Heart right ventricle (tissue), 16 donors: ENCODE measurements around the gene SAP130. TPM values are rescaled to one million over a fixed set of nuclear protein-coding genes. Genes with fewer than 3 reads are reported as not detected.

Source experiments
- ATAC-seq, 8 donors: fragments of 200-7000 bp; cut with Tn5 transposase; one replicate each; pipeline ENCODE4 v1.9.1; 2020; ENCODE audit warnings: mild to moderate bottlenecking in 8 of 8, moderate library complexity in 8 of 8, moderate number of reproducible peaks in 1 of 8
- DNase-seq, 2 donors: peaks; one replicate each; pipeline ENCODE4 v3.0.0-alpha.2; 2020
- H3K27ac ChIP-seq, 10 donors: fragments of 200-600 bp; sonication (generic) in 2 of 10; one replicate each; pipeline versions ENCODE4 v1.5.0 to v1.8.0; 2020 to 2022; ENCODE audit warnings: mild to moderate bottlenecking in 3 of 10
- H3K27me3 ChIP-seq, 7 donors: fragments of 200-600 bp; one replicate each; pipeline ENCODE4 v1.8.0; 2021 to 2022; ENCODE audit warnings: mild to moderate bottlenecking in 2 of 7
- H3K36me3 ChIP-seq, 9 donors: fragments of 200-600 bp; sonication (generic) in 1 of 9; one replicate each; pipeline versions ENCODE4 v1.5.0 to v1.8.0; 2020 to 2022; ENCODE audit warnings: mild to moderate bottlenecking in 2 of 9
- H3K4me1 ChIP-seq, 9 donors: fragments of 200-600 bp; sonication (generic) in 1 of 9; one replicate each; pipeline versions ENCODE4 v1.5.0 to v1.8.0; 2020 to 2022; ENCODE audit warnings: mild to moderate bottlenecking in 4 of 9
- H3K4me3 ChIP-seq, 10 donors: fragments of 200-600 bp; sonication (generic) in 2 of 10; one replicate each; pipeline versions ENCODE4 v1.5.0 to v1.8.0; 2020 to 2022; ENCODE audit warnings: mild to moderate bottlenecking in 7 of 10, moderate library complexity in 2 of 10
- H3K9me3 ChIP-seq, 11 donors: fragments of 200-600 bp in 10 of 11; sonication (generic) in 2 of 11; one replicate each; pipeline versions ENCODE4 v1.5.0 to v1.8.0; 2013 to 2022; ENCODE audit warnings: mild to moderate bottlenecking in 2 of 11, control low read depth in 1 of 11, moderate library complexity in 1 of 11
- WGBS, 2 donors: extraction: QIAGEN DNeasy Blood & Tissue Kit; methylation state at CpG; one replicate each; pipeline ENCODE4 v1.1.7; 2013; ENCODE audit warnings: inconsistent platforms in 1 of 2; 5-methylcytosine and 5-hydroxymethylcytosine counted together
- intact Hi-C, 10 donors: fragments of 100-400 bp; cut with DNase I; formaldehyde crosslinking; loops; one replicate each; pipeline versions ENCODE4 v1.11.1 to v1.14.2; 2022
- polyA plus RNA-seq, 2 donors: library from polyadenylated mRNA; stranded (reverse); fragments of 200-250 nt; gene quantifications; one replicate each; pipeline ENCODE4 v1.2.3, GENCODE V29; 2013
- total RNA-seq, 10 donors: library from RNA; stranded (reverse); fragmentation: NEBNext Ultra II Directional in 3 of 10; extraction: Animal tissue kit (Norgen Biotek cat#: 25700) in 3 of 10; gene quantifications; one replicate each; pipeline versions ENCODE4 v1.2.1 to v1.2.4, GENCODE V29; 2021 to 2023
- TF ChIP-seq, protein P1 (sequence below), 9 donors: fragments of 200-600 bp; sonication (generic) in 2 of 9; IDR thresholded peaks; one replicate each; pipeline versions ENCODE4 v1.5.0 to v1.8.0; 2021 to 2022; ENCODE audit warnings: antibody characterized with exemption in 9 of 9, mild to moderate bottlenecking in 5 of 9, moderate library complexity in 1 of 9
- donor health status: Arrhythmogenic right ventricular cardiomyopathy.
- donor health status: ischemic (EF 13 %, LVEDD 7.1; RV severe dilation, severe dysfunction).
- donor health status: healthy with polysubstance abuse.
- donor health status: DM: no; HTN: yes; CAD: no.
- donor health status: DM: no; HTN: no; CAD: no.
- donor health status: ischemic (EF 25% LVEDD 6.9; RV normal size, moderate dysfunction).
- donor health status: ischemic (EF 25% LVEDD 5.7; RV mildly dilated, moderate dysfunction).
- donor health status: healthy.
- donor health status: DM: yes; HTN: yes; CAD: no.
- donor health status: Ischemic cardiomyopathy.
- donor health status: ischemic (EF 35%, LVEDD 5.7; RV mildly dilated, moderate dysfunction).
- donor health status: nonischemic (EF 11% LVEDD 7.7; RV severe dilation, severe dysfunction).
- donor health status: DM: yes; HTN: yes; CAD: no.
- donor health status: PGD.
- donor health status: ischemic (EF 29% LVEDD 5.4; RV normal size, mild dysfunction).
- donor health status: nonischemic (EF 23%, LVEDD 6.1; RV moderate dilation, normal function).

The SAP130 gene
- total and polyA plus RNA-seq, 12 donors: 4.8 to 20.4 (median 16.6) TPM

DNA sequence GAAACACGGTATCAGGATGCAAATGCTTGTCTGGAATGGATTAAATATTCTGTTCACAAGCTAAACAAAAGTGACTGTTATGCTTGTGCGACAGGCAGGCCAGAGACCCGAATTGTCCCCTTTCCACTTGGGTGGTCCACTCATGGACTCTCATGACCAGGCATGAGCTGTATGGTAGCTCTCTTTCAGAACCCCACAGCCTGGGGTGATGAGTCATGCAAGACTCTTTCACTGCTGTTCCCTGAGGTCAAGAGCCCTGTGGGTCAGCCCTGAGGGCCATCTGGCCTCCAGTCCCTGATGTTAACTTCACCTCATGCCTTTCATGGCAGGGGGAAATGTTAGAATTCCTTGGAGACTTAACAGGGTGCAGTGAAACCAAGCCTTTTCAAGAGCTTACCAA is 13.7 kb upstream of the SAP130 start:
- no peak overlapping the region for H3K27ac ChIP-seq
- DNase-seq (no peak), ATAC-seq (no peak)
- H3K4me1 ChIP-seq: no peaks in the 10 kb centered on the region
- 78 to 81% methylated on average over 3 of the region's 3 CpGs for WGBS, 2 donors
- TF ChIP-seq, protein P1, sequence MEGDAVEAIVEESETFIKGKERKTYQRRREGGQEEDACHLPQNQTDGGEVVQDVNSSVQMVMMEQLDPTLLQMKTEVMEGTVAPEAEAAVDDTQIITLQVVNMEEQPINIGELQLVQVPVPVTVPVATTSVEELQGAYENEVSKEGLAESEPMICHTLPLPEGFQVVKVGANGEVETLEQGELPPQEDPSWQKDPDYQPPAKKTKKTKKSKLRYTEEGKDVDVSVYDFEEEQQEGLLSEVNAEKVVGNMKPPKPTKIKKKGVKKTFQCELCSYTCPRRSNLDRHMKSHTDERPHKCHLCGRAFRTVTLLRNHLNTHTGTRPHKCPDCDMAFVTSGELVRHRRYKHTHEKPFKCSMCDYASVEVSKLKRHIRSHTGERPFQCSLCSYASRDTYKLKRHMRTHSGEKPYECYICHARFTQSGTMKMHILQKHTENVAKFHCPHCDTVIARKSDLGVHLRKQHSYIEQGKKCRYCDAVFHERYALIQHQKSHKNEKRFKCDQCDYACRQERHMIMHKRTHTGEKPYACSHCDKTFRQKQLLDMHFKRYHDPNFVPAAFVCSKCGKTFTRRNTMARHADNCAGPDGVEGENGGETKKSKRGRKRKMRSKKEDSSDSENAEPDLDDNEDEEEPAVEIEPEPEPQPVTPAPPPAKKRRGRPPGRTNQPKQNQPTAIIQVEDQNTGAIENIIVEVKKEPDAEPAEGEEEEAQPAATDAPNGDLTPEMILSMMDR (IDR thresholded peaks at IDR 0.05): no peak
- H3K36me3 ChIP-seq: no peaks in the 10 kb centered on the region
- intact Hi-C loops: no loop called here
- peaks cover 0 to 53% (median 29%) of the 10 kb centered on the region in 11 donors for H3K9me3 ChIP-seq
- H3K4me3 ChIP-seq: no peak overlapping the region
- peaks cover 0 to 5% (median 0%) of the 10 kb centered on the region in 7 donors for H3K27me3 ChIP-seq

DNA sequence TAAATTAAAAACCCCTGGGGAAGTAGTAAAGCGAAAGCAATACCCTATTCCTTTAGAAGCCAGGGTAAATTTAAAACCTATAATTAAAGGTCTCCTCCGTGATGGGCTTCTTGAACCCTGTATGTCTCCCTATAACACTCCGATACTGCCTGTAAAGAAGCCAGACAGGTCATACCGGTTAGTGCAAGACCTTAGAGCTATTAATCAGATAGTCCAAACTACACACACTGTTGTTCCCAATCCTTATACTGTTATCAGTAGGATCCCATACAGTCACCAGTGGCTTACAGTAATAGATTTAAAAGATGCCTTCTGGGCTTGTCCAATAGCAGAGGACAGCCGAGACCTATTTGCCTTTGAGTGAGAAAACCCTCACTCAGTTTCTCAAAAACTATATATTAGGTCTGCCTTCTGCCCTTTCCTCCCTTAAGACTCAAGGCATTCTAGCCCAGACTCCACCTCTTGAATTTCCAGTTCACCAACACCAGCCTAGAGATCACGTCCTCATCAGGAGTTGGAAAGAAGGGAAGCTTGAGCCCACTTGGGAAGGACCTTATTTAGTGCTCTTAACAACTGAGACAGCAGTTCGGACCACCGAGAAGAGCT is 12.4 kb upstream of the SAP130 start:
- Histone ChIP-seq H3K4me1 (no peaks in the 10 kb centered on the region), H3K4me3 (no peak overlapping the region), H3K27ac (no peak overlapping the region), H3K9me3 (peaks cover 0 to 53% (median 32%) of the 10 kb centered on the region in 11 donors), H3K27me3 (peaks cover 0 to 5% (median 0%) of the 10 kb centered on the region in 7 donors), H3K36me3 (no peaks in the 10 kb centered on the region)
- ATAC-seq: no peak
- intact Hi-C loops: no loop called here
- WGBS, 2 donors: 82% methylated on average over 8 of the region's 8 CpGs
- TF ChIP-seq, protein P1 (IDR thresholded peaks at IDR 0.05): no peak
- no peak for DNase-seq

DNA sequence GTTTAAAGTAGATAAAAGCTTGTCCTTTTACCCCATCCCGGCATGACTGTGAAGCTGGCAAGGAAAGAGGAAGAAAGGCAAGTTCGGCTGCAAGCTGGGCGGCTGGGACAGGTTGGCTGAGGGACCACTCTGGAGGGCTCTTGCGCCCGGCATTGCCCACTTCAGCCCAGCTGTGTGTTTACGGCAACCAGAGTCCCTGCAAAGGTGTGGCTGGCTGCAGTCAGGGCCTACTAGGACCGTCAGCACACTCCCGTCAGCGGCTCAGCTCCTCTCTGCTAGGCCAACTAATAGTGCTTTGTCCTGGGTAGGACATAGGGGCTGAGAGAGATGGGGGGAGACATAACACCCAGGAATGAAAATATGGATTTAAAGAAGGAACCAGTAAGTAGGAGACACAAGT is 11.7 kb upstream of the SAP130 start:
- DNase-seq: no peak
- H3K27me3 ChIP-seq: peaks cover 0 to 5% (median 0%) of the 10 kb centered on the region in 7 donors
- intact Hi-C loops: no loop called here
- no peaks in the 10 kb centered on the region for H3K4me1 ChIP-seq
- no peaks in the 10 kb centered on the region for H3K36me3 ChIP-seq
- 83 to 88% methylated on average over 9 of the region's 9 CpGs for WGBS, 2 donors
- H3K9me3 ChIP-seq: peaks cover 0 to 53% (median 32%) of the 10 kb centered on the region in 11 donors
- H3K4me3 ChIP-seq: no peak overlapping the region
- no peak overlapping the region for H3K27ac ChIP-seq
- ATAC-seq: no peak
- TF ChIP-seq, protein P1 (IDR thresholded peaks at IDR 0.05): no peak

DNA sequence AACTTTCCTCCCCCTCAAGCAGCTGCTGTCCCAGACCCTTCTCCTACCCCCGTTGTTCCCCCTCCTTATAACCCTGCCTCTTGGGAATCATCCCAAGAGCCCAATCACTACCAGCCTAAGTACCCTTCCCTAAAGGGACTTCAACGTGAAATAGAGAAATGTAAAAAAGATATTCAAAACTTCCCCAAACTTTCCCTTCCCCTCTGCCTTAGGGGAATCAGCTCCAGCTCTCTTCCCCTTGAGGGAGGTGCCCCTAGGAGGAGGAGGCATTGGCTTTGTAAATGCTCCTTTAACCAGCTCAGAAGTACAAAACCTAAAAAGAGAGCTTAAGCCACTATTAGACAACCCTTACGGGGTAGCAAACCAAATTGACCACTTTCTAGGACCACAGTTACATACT is 10.6 kb upstream of the SAP130 start:
- intact Hi-C loops: no loop called here
- Histone ChIP-seq H3K4me1 (no peaks in the 10 kb centered on the region), H3K27me3 (peaks cover 0 to 5% (median 0%) of the 10 kb centered on the region in 7 donors), H3K36me3 (no peaks in the 10 kb centered on the region), H3K9me3 (peaks cover 0 to 43% (median 27%) of the 10 kb centered on the region in 11 donors), H3K27ac (no peak overlapping the region), H3K4me3 (no peak overlapping the region)
- no peak for DNase-seq
- ATAC-seq: no peak
- TF ChIP-seq, protein P1 (IDR thresholded peaks at IDR 0.05): no peak
- 71 to 78% methylated on average over 3 of the region's 3 CpGs for WGBS, 2 donors
